Body of pancreas (tissue), 4 donors: ENCODE results near the gene SGTA. TPM values are rescaled to one million over a fixed set of nuclear protein-coding genes. Genes with fewer than 3 reads are reported as not detected.

Experiments used
- ATAC-seq: fragments of 150-250 bp; one replicate; pipeline ENCODE4 v1.9.1; 2016
- DNase-seq, 4 donors: peaks; one replicate each; pipeline ENCODE4 v3.0.0-alpha.2; 2019
- H3K27ac ChIP-seq, 4 donors: fragments of 200-600 bp; sonication (generic); 1 replicate in 3 of 4; 2 replicates in 1 of 4; pipeline versions ENCODE4 v1.5.1 to v1.6.1; 2016 to 2019; ENCODE audit warnings: mild to moderate bottlenecking in 1 of 4, mixed read lengths in 1 of 4, moderate library complexity in 1 of 4
- H3K27me3 ChIP-seq, 2 donors: fragments of 200-600 bp; sonication (generic); one replicate each; pipeline ENCODE4 v1.6.0; 2016; ENCODE audit warnings: mild to moderate bottlenecking in 1 of 2
- H3K36me3 ChIP-seq, 2 donors: fragments of 200-600 bp; sonication (generic); replicated peaks in 1 of 2; 2 replicates each; pipeline ENCODE4 v1.5.1; 2016; ENCODE audit warnings: low read depth in 2 of 2; ENCODE audit not compliant: insufficient read depth in 1 of 2
- H3K4me1 ChIP-seq: fragments of 200-600 bp; sonication (generic); one replicate; pipeline ENCODE4 v1.6.0; 2016
- H3K4me3 ChIP-seq, 2 donors: fragments of 200-600 bp; sonication (generic); 1 replicate in 1 of 2; 2 replicates in 1 of 2; pipeline ENCODE4 v1.5.1; 2016 to 2019
- H3K9me3 ChIP-seq, 3 donors: fragments of 200-600 bp; sonication (generic); 1 replicate in 2 of 3; 2 replicates in 1 of 3; pipeline ENCODE4 v1.5.1; 2016
- CTCF ChIP-seq, 7 experiments: fragments of 450-650 bp in 4 of 7; fragments of 200-600 bp in 3 of 7; sonication (generic) in 3 of 7; IDR thresholded peaks; one replicate each; pipeline ENCODE4 v1.5.1; 2016 to 2019; ENCODE audit warnings: antibody characterized with exemption in 7 of 7
- POLR2A ChIP-seq, 3 donors: fragments of 450-650 bp; IDR thresholded peaks; one replicate each; pipeline ENCODE4 v1.6.1; 2016; ENCODE audit warnings: antibody characterized with exemption in 3 of 3, mild to moderate bottlenecking in 2 of 3
- WGBS, 2 donors: methylation state at CpG; one replicate each; pipeline ENCODE4 v1.1.5; 2017; 5-methylcytosine and 5-hydroxymethylcytosine counted together
- intact Hi-C: fragments of 100-400 bp; cut with DNase I; formaldehyde crosslinking; loops from one replicate; pipeline ENCODE4 v1.15.1; 2023
- total RNA-seq, 2 donors: library from RNA; depleted of rRNA; stranded (reverse); fragments of >200 nt; gene quantifications; one replicate each; pipeline ENCODE4 v1.1.0, GENCODE V29; 2016

SGTA gene
- total RNA-seq, 2 donors from 2014 or later = 24.6 to 41.5 TPM

GRCh38 chr19:2770055-2771013, 12.7 kb downstream of the SGTA start:
- DNase-seq (peak in 2 of 4 donors; percentile 35 to 59), ATAC-seq (no peak)
- H3K4me1 ChIP-seq = peaks cover 8% of the 10 kb centered on the region
- no peak overlapping the region for H3K4me3 ChIP-seq
- 75 to 89% methylated on average over 28 to 38 of the region's 40 CpGs for WGBS, 2 donors
- peaks cover 2 to 3% of the 10 kb centered on the region in 2 donors for H3K36me3 ChIP-seq
- H3K9me3 ChIP-seq = no peaks in the 10 kb centered on the region
- intact Hi-C loops = no loop called here
- TF ChIP-seq POLR2A (IDR thresholded peaks at IDR 0.05) = no peak
- H3K27ac ChIP-seq = peak overlapping the region in 1 of 4 donors; percentile 1
- no peaks in the 10 kb centered on the region for H3K27me3 ChIP-seq

DNA sequence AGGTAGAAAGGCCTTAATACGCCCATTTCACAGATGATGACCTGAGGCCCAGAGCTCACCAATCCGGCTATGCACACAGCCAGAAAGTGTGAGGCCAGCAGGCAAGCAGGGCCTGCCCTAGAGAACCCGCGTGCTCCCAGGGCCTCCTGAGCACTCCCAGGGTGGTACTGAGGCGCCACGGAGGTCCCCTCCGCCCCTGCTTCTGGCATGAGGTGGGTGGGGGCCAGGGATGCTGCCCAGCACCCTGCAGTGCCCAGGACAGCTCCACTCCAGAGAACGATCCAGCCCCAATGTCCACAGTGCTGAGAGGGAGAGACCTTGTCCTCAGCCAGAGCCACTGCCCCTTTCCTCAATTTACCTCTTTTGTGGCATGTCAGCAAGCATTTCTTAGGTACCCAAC, 13.9 kb downstream of the SGTA start:
- no peak for TF ChIP-seq POLR2A (IDR thresholded peaks at IDR 0.05)
- no peak for TF ChIP-seq CTCF (IDR thresholded peaks at IDR 0.05)
- Histone ChIP-seq H3K36me3 (peaks cover 2 to 8% of the 10 kb centered on the region in 2 donors), H3K27me3 (no peaks in the 10 kb centered on the region), H3K4me3 (no peak overlapping the region), H3K4me1 (peaks cover 8% of the 10 kb centered on the region), H3K27ac (no peak overlapping the region), H3K9me3 (no peaks in the 10 kb centered on the region)
- no peak for DNase-seq
- 33 to 94% methylated on average over 1 to 4 of the region's 8 CpGs for WGBS, 2 donors
- no peak for ATAC-seq
- intact Hi-C loops = no loop called here

GRCh38 chr19:2768365-2769132, 14.5 kb downstream of the SGTA start:
- H3K9me3 ChIP-seq = no peaks in the 10 kb centered on the region
- peaks cover 8% of the 10 kb centered on the region for H3K4me1 ChIP-seq
- DNase-seq (no peak), ATAC-seq (no peak)
- peaks cover 2 to 8% of the 10 kb centered on the region in 2 donors for H3K36me3 ChIP-seq
- intact Hi-C loops = no loop called here
- H3K27me3 ChIP-seq = no peaks in the 10 kb centered on the region
- 88% methylated on average over 19 to 22 of the region's 29 CpGs for WGBS, 2 donors
- H3K4me3 ChIP-seq = no peak overlapping the region
- TF ChIP-seq POLR2A (IDR thresholded peaks at IDR 0.05) (no peak), CTCF (IDR thresholded peaks at IDR 0.05) (no peak)
- no peak overlapping the region for H3K27ac ChIP-seq

DNA sequence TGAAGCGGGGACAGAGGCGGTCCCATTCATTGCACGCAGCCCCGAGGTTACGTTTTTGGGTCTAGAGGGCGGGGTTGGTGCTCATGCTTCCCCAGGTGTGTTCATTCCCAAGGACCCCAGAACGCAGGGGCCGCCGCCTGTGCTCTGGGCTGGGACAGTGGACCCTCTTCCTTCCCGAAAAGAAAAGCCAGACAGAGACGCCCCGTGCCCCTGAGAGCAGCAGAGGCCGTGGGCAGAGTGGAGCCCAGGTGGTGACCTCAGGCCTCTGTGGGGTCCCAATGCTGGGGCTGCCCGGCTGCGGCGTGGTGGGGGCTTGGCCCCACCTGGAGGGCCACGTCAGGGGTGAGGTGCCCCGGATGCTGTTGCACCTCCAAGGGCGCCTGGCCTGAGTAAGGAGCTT, 15.4 kb downstream of the SGTA start:
- ATAC-seq (no peak), DNase-seq (no peak)
- TF ChIP-seq CTCF (IDR thresholded peaks at IDR 0.05) = no peak
- TF ChIP-seq POLR2A (IDR thresholded peaks at IDR 0.05) = no peak
- Histone ChIP-seq H3K27ac (no peak overlapping the region), H3K9me3 (no peaks in the 10 kb centered on the region), H3K27me3 (no peaks in the 10 kb centered on the region), H3K36me3 (peaks cover 2 to 8% of the 10 kb centered on the region in 2 donors), H3K4me3 (no peak overlapping the region), H3K4me1 (peaks cover 8% of the 10 kb centered on the region)
- WGBS, 2 donors = 89 to 94% methylated on average over 6 to 19 of the region's 19 CpGs
- intact Hi-C loops = no loop called here
